ENCODE measurements around the gene POR.

DNA sequence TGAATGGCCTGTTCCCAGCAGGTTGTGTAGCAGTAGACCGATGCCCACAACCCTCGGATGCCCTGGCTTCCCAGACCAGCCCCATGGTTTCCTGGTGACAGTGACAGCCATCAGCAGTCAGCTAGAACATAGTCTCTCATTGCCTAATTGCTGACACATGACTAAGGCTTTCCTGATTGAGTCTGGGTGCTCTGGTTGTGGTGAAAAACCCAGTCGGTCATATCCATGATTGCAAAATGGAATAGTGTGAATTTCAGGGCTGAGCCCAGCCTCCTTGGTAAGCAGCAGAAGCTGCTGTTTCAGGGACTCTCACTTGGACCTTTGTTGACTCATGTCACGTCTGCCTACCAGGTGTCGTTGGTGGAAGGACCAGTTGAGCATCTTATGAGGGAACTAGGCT, 36.6 kb downstream of the POR start:
- TF ChIP-seq, protein P1, sequence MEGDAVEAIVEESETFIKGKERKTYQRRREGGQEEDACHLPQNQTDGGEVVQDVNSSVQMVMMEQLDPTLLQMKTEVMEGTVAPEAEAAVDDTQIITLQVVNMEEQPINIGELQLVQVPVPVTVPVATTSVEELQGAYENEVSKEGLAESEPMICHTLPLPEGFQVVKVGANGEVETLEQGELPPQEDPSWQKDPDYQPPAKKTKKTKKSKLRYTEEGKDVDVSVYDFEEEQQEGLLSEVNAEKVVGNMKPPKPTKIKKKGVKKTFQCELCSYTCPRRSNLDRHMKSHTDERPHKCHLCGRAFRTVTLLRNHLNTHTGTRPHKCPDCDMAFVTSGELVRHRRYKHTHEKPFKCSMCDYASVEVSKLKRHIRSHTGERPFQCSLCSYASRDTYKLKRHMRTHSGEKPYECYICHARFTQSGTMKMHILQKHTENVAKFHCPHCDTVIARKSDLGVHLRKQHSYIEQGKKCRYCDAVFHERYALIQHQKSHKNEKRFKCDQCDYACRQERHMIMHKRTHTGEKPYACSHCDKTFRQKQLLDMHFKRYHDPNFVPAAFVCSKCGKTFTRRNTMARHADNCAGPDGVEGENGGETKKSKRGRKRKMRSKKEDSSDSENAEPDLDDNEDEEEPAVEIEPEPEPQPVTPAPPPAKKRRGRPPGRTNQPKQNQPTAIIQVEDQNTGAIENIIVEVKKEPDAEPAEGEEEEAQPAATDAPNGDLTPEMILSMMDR (IDR thresholded peaks at IDR 0.05): no peak
- no peak for TF ChIP-seq POLR2A (IDR thresholded peaks at IDR 0.05)
- TF ChIP-seq POLR2AphosphoS5 (IDR thresholded peaks at IDR 0.05): no peak
